Skin of body (tissue), 2 donors: ENCODE measurements around the gene DNAH1. TPM values are rescaled to one million over a fixed set of nuclear protein-coding genes. Genes with fewer than 3 reads are reported as not detected.

Experiments used
- DNase-seq: peaks from one replicate; lab custom pipeline; 2025; lab: John Stamatoyannopoulos, UW
- total RNA-seq: library from RNA; depleted of rRNA; stranded (reverse); fragments of >200 nt; gene quantifications from one replicate; pipeline ENCODE4 v1.2.3, GENCODE V29; 2014

DNAH1 gene
- total RNA-seq, 1 donor from 2014 or later: 5.4 TPM

DNA sequence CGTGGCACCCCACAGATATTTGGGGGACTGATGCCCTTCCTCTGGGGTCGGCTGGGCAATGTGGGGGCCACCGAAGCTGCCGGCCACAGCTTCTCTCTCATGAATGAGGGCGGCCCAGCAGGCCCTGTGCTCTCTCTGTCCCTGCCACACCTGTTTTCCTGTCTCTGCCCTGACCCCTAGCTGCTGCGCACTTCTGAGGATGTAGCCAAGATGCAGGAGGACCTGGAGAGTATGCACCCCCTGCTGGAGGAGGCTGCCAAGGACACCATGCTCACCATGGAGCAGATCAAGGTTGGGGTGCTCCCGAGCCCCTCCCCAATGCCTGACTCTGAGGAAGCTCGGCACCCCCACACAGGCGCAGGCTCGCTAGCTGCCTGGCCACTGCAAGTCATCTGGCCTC, 69.0 kb downstream of the DNAH1 start:
- DNase-seq: no peak

DNA sequence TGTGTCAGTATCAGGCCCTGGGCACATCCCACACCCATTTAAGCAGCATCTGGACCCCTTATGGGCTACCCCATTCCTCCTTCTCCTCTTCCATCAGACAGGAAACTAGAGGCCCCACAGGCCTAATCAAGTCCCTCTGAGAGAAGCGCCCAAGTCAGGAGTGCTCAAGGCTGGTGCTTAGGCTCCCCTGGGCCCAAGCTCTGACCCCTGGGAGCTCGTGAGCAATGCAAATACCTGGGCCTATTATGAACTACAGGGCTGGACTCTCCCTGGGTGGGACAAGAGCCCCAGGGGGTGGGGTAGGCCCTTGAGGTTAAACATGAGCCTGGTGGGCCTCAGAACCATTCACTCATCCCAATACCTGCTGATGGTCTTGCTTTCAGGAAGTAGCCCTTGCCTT, 71.4 kb downstream of the DNAH1 start:
- peak; percentile 5 for DNase-seq

DNA sequence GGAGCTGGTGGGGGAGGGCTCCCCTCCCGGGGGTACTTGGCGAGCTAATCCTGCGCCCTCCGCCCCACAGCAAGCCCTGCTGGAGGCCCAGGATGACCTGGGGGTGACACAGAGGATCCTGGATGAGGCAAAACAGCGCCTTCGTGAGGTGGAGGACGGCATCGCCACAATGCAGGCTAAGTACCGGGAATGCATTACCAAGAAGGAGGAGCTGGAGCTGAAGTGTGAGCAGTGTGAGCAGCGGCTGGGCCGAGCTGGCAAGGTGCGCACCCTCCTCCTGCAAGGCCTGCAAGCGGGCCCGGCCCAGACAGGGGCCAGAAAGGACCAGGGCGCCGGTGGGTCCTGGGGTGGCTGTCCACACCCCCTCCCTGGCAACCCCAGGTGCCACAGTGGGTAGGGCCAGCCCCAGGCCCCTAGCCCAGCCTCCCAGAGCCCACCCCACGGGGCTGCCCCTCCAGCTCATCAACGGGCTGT, 72.3 kb downstream of the DNAH1 start:
- no peak for DNase-seq

DNA sequence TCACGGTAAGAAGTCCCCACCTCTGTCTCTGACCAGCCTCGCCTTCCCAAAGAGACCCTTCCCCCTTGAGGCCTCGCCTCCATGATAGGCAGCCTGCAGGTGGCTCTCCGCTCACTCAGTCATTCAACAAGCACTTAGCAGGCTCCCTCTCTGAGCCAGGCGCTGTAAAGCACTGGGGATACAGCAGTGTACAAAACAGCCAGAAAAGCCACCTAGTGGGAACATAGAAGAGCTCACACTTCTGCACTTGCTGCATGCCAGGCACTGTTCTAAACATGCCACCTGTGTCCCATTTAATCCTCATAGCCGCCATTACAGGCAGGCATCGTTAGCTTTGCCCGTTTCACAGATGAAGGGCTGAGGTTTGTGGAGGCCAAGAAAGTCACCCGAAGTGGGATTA, 72.8 kb downstream of the DNAH1 start:
- no peak for DNase-seq

DNA sequence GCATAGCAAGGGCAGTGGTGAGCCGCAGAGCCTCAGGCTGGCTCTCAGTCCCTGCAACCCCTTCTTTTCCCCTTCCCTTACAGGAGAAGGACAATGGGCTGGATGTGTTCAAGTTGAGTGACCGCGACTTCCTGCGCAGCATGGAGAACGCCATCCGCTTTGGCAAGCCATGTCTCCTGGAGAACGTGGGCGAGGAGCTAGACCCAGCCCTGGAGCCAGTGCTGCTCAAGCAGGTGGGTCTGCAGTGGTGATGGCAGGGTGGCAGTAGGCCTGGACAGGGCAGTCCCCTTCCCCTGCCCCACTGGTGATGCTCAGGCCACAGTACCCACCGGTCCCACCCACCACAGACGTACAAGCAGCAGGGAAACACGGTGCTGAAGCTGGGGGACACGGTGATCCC, 75.0 kb downstream of the DNAH1 start:
- no peak for DNase-seq

DNA sequence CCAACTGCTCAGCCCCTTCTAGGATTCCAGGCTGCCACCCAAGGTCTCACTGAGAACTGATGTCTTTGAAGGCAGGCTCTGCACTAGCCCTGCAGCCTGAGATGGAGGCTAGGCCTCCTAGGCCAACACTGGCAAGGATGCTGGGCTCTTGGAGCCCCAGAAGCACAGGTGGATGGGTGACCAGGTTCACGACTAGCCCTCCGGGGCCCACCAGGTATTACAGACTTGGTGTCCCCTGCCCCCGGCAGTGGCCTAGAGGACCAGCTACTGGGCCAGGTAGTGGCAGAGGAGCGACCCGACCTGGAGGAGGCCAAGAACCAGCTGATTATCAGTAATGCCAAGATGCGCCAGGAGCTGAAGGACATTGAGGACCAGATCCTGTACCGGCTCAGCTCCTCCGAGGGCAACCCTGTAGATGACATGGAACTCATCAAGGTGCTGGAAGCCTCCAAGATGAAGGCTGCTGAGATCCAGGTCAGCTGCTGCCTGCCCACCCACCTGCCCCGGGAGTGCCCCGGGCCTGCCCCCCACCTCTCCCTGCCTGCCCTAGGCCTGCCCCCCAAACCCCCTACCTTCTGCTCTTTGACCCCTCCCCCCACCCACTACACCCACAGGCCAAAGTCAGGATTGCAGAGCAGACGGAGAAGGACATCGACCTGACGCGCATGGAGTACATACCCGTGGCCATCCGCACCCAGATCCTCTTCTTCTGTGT, 76.3 kb downstream of the DNAH1 start:
- DNase-seq: no peak

DNA sequence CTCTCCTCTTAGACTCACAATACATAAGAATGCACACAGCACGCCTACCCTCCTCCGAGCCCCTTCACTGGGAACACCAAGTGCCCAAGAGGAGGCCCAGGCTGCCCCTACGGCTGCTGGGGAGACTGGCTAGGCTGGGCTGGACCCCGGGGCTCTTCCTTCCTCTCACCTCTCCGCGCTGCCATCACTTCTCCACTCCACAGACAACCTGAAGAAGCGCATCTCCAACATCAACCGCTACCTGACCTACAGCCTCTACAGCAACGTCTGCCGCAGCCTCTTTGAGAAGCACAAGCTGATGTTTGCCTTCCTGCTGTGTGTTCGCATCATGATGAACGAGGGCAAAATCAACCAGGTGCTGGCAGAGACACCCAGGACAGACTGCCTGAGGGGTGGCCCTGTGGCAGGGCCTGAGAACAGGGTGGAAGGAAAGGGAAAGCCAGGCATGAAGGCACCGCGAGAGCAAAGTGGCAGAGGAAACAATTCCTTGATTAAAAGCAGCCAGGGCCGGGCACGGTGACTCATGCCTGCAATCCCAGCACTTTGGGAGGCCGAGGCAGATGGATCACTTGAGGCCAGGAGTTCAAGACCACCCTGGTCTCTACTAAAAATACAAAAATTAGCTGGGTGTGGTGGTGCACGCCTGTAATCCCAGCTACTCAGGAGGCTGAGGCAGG, 77.2 kb downstream of the DNAH1 start:
- no peak for DNase-seq

DNA sequence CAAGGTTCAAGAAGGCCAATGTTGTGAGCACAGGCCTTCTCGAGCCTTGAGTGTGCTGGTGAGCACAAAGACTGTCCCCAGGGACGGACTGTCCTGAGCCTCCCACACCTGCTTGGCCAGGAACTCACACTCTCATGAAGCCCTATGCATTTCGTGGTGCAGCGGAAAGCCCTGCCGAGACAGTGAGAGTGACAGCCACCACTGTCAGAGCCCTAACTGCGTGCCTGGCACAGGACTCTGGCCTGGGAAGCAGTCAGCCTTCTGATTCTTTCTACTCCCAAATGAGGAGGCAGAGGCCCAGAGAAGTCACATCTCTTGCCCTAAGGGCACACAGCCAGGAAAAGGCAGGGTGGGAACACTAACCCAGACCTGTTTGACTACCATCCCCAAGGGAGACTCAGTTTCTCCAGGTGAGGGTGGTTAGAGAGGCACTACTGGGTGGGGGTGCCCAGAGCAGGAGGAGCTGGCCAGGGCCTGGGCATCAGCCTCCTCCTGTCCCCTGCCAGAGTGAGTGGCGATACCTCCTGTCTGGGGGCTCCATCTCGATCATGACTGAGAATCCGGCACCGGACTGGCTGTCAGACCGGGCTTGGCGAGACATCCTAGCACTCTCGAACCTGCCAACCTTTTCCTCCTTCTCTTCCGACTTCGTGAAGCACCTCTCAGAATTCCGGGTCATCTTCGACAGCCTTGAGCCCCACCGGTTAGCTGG, 78.0 kb downstream of the DNAH1 start:
- no peak for DNase-seq

DNA sequence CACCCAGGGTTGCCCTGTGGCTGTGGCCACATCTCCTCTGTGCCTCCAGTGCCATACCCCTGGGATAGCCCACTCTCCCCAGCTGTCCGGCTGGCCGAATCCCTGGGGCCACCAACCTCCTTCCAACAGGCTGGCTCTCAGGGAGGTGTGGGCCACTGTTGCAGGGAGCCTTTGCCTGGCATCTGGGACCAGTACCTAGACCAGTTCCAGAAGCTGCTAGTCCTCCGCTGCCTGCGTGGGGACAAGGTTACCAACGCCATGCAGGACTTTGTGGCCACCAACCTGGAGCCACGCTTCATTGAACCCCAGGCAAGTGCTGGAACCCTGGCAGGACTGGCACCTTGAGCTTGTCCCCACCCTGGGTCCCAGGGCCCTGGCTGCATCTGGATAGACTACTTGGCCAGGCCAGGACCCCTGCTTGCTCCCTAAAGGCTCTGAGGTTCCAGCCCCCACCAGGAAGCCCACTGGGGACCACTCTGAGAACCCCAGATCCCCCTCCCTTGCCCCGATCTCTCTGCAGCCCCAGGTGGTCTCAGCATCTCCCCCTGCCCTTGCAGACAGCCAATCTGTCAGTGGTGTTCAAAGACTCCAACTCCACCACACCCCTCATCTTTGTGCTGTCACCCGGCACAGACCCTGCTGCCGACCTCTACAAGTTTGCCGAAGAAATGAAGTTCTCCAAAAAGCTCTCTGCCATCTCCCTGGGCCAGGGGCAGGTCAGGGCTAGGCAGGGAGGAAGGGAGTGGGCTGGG, 78.8 kb downstream of the DNAH1 start:
- DNase-seq: no peak

DNA sequence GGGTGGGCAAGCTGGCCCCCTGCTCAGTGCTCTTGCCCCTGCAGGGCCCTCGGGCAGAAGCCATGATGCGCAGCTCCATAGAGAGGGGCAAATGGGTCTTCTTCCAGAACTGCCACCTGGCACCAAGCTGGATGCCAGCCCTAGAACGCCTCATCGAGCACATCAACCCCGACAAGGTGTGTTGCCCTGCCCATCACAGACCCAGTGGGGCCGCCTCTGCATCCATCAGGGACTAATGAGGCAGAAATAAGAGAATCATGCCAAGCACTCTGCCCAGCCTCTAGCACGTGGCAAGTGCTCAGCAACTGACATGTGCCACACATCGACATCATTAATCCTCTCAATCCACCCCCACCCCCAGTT, 79.4 kb downstream of the DNAH1 start:
- DNase-seq: no peak

DNA sequence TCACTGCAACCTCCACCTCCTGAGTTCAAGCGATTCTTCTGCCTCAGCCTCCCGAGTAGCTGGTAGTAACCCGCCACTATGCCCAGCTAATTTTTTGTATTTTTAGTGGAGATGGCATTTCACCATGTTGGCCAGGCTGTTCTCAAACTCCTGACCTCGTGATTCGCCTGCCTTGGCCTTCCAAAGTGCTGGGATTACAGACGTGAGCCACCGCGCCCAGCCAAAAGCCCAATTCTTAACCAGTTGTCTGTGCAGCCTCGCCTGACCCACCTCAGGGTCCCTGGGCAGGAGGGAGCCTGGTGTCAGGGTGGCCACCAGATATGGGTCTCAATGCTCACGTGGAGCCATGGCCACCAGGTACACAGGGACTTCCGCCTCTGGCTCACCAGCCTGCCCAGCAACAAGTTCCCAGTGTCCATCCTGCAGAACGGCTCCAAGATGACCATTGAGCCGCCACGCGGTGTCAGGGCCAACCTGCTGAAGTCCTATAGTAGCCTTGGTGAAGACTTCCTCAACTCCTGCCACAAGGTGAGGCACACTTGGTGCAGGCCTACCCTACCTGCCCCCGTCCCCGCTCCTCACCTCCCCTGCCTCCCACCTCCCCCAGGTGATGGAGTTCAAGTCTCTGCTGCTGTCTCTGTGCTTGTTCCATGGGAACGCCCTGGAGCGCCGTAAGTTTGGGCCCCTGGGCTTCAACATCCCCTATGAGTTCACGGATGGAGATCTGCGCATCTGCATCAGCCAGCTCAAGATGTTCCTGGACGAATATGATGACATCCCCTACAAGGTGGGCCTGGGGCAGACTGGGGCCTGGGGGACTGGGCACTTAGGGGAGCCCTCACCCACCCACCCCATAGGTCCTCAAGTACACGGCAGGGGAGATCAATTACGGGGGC, 80.1 kb downstream of the DNAH1 start:
- DNase-seq: no peak

DNA sequence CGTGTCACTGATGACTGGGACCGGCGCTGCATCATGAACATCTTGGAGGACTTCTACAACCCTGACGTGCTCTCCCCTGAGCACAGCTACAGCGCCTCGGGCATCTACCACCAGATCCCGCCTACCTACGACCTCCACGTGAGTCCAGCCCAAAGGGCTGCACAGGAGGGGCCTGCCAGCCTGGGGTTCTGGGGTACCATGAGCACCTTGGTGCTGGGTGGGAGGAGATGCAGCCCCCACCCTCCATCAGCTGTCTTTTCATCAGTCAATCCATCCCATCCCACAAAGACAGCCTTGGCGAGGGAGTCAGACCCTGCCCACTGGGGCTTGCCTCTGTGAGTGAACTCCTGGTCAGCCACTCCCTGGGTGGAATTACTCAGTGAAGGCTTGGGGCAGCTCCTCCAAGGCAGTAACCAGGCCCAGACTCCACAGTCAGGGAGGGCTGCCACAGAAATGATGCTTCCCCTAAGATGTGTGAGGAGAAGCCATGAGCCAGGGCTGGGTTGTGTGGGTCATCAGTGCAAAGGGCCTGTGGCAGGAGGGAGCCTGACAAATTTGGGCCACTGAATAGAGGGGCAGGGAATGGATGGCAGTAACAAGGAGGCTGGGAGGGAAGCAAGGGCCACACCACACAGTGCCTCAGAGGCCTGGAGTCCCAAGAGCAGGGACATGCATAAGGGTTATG, 80.9 kb downstream of the DNAH1 start:
- DNase-seq: no peak

DNA sequence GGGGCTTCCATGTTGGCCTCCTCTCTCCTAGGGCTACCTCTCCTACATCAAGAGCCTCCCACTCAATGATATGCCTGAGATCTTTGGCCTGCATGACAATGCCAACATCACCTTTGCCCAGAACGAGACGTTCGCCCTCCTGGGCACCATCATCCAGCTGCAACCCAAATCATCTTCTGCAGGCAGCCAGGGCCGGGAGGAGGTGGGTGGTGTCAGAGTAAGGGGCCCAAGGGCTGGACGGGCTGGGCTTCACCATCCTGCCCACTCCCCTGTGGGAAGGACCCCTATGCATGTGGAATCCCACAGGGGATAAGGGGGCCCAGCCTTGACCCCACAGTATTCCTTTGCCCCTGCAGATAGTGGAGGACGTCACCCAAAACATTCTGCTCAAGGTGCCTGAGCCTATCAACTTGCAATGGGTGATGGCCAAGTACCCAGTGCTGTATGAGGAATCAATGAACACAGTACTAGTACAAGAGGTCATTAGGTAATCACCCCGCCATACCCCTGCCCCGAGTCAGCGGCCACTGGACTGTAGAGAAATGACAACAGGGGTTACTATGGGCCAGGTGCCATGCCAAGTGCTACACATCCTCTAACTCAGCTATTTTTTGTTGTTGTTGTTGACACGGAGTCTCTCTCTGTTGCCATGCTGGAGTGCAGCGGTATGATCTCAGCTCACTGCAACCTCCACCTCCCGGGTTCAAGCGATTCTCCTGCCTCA, 81.7 kb downstream of the DNAH1 start:
- DNase-seq: no peak

DNA sequence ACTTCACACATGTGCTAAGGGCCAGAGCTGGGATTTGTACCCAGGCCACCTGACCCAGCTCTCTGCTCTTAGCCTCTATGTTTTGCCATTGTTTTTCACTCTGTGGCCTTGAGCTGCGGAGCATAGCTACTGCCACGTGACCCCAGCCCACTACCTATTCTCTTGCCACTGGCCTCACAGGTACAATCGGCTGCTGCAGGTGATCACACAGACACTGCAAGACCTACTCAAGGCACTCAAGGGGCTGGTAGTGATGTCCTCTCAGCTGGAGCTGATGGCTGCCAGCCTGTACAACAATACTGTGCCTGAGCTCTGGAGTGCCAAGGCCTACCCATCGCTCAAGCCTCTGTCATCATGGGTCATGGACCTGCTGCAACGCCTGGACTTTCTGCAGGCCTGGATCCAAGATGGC, 82.6 kb downstream of the DNAH1 start:
- no peak for DNase-seq

DNA sequence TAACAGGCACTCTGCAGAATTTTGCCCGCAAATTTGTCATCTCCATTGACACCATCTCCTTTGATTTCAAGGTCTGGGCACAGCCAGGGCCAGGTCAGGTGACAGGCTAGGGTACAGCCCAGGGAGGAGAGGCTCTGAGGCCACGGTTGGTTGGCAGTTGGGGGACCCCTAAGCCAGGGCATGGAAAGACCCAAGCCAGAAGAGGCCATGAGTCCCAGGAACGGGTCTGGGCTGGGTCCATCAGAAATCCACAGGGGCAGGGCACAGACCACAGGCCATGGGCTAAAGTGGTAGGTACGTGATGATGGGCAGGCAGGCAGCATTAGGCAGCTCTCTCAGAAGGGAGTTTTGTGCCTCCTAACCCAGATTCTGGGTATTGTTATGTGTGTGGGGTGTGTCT, 83.0 kb downstream of the DNAH1 start:
- DNase-seq: no peak

DNA sequence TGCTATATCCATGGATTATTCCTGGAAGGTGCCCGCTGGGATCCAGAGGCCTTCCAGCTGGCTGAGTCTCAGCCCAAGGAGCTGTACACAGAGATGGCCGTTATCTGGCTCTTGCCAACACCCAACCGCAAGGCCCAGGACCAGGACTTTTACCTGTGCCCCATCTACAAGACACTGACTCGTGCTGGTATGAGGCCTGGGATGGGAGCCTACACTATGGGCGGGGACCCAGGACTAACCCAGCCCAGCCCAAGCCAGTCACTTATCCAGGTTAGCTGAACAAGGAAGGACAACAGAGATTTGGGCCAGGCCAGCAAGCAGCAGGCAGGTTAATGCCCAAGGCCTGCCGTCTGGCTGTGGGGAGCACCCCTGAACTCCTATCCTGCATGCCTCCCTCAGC, 83.5 kb downstream of the DNAH1 start:
- no peak for DNase-seq

DNA sequence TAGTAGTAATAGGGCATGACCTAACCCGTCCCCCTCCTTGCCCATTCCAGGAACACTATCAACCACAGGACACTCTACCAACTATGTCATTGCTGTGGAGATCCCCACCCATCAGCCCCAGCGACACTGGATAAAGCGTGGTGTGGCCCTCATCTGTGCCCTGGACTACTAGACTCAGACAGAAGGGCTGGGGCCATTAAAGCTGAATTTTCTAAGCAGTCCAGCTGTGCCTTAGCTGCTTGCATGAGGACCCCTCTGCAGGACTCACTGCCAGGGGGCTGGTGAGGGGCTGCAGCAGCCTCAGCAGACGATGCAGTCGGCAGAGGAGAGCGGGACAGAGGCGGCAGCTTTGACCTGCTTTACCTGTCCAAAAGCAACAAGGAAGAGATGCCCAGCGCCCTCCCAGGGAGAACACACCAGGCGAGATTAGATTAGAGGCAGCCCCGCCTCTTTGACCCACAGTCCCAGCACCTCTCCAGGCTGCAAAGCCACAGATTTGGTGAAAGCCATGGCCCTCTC, 84.2 kb downstream of the DNAH1 start:
- no peak for DNase-seq

DNA sequence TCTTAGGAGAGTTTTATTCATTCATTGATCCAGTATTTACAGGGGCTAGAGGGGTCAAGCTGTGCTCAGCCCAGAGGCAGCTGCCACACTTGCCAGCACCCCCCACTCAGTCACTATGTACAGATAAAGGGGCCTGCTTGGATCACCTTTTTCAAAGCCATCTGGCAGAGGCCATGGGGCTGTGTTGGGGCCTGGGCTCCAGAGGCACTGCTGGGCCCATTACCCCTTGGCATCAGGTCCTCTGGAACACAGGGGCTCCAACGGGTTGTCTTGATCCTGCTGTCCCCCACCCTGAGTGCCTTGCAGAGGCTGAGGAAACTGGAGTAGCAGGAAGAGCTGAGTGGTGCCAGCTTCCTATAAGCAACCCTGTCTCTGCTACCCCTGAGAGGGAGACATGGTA, 84.9 kb downstream of the DNAH1 start:
- DNase-seq: no peak

DNA sequence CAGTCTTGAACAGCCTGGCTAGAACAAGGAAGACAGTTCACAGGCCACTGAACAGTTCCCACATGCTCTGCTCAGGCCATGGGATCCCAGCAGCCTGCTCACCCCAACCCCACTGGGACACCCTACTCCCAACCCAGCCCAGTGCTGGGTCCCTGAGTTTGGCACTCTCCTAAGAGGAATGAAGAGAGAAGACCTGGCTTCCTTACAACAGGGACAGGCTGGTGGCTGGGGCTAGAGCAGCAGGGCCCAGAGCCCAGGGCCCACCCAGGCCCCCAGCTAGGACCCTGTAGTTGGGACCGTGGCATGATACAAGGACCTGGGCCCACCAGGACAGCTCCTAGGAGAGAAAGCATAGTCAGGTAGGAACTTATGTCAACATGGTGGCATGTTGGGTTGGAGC, 85.4 kb downstream of the DNAH1 start:
- DNase-seq: no peak
